HG03565 (cell line): ENCODE results near the gene DOK7.

Experiments used
- ATAC-seq: cut with Tn5 transposase; IDR thresholded peaks from one replicate; pipeline ENCODE4 v1.9.1; 2021; ENCODE audit warnings: mild to moderate bottlenecking, moderate library complexity; ENCODE audit not compliant: unreplicated experiment

Gene DOK7

GRCh38 chr4:3462790-3463415, at the start of gene DOK7:
Gene DOK7 (plus strand): TSS chr4:3463306. CDS start chr4:3463376, 70 bp downstream.
- ATAC-seq, result no peak

GRCh38 chr4:3413675-3414420, 49.3 kb upstream of the DOK7 start:
- ATAC-seq, result no peak

GRCh38 chr4:3414421-3415279, 48.5 kb upstream of the DOK7 start:
- no peak for ATAC-seq

GRCh38 chr4:3415471-3416141, 47.5 kb upstream of the DOK7 start:
- ATAC-seq, result no peak

GRCh38 chr4:3416270-3416669, 46.8 kb upstream of the DOK7 start:
- ATAC-seq, result no peak

GRCh38 chr4:3416821-3417221, 46.3 kb upstream of the DOK7 start:
- no peak for ATAC-seq

GRCh38 chr4:3417448-3417847, 45.7 kb upstream of the DOK7 start:
- ATAC-seq, result no peak

GRCh38 chr4:3418029-3418762, 44.9 kb upstream of the DOK7 start:
- no peak for ATAC-seq

GRCh38 chr4:3419836-3420605, 43.1 kb upstream of the DOK7 start:
- ATAC-seq, result no peak

- no peak for ATAC-seq
These were observed 42.5 kb upstream of the DOK7 start for GRCh38 chr4:3420606-3420955.

GRCh38 chr4:3420956-3421355, 42.1 kb upstream of the DOK7 start:
- no peak for ATAC-seq

GRCh38 chr4:3421470-3421869, 41.6 kb upstream of the DOK7 start:
- ATAC-seq, result no peak

- ATAC-seq, result no peak
These were observed 40.8 kb upstream of the DOK7 start for GRCh38 chr4:3422241-3422801.

- ATAC-seq, result no peak
These were observed 40.3 kb upstream of the DOK7 start for GRCh38 chr4:3422808-3423297.

- ATAC-seq, result no peak
These were observed 39.7 kb upstream of the DOK7 start for GRCh38 chr4:3423406-3423805.

- no peak for ATAC-seq
These were observed 39.2 kb upstream of the DOK7 start for GRCh38 chr4:3423952-3424351.

- no peak for ATAC-seq
These were observed 38.5 kb upstream of the DOK7 start for GRCh38 chr4:3424522-3425095.

- no peak for ATAC-seq
These were observed 36.5 kb upstream of the DOK7 start for GRCh38 chr4:3426465-3427133.

- ATAC-seq, result no peak
These were observed 36.0 kb upstream of the DOK7 start for GRCh38 chr4:3427134-3427476.
